Activated T-cell treated with anti-CD3 and anti-CD28 coated beads, Interleukin-2, amount 50 U/mL, for 24 hours (primary cell): Measurements from ENCODE around the gene GRID1.

Experiments used
- DNase-seq: peaks from one replicate; pipeline ENCODE4 v3.0.0-alpha.2; 2020
- H3K27ac Mint-ChIP-seq: 2 replicates; pipeline ENCODE4 v1.8.0; 2020; ENCODE audit warnings: mild to moderate bottlenecking, mixed read lengths
- H3K27me3 Mint-ChIP-seq: 2 replicates; pipeline ENCODE4 v1.8.0; 2020; ENCODE audit warnings: mixed read lengths
- H3K36me3 Mint-ChIP-seq: 2 replicates; pipeline ENCODE4 v1.8.0; 2020; ENCODE audit warnings: low read depth, mixed read lengths
- H3K4me1 Mint-ChIP-seq: 2 replicates; pipeline ENCODE4 v1.8.0; 2020; ENCODE audit warnings: low read depth, mixed read lengths
- H3K4me3 Mint-ChIP-seq: 2 replicates; pipeline ENCODE4 v1.8.0; 2020; ENCODE audit warnings: mild to moderate bottlenecking, moderate library complexity, mixed read lengths
- H3K9me3 Mint-ChIP-seq: 2 replicates; pipeline ENCODE4 v1.8.0; 2020; ENCODE audit warnings: mixed read lengths

Gene GRID1

GRCh38 chr10:85580585-85580984, 786.0 kb downstream of the GRID1 start:
- no peak for DNase-seq
- Mint-ChIP-seq H3K9me3 (no peaks in the 10 kb centered on the region), H3K4me1 (no peaks in the 10 kb centered on the region), H3K27ac (no peak overlapping the region), H3K27me3 (peaks cover 3% of the 10 kb centered on the region), H3K36me3 (no peaks in the 10 kb centered on the region), H3K4me3 (no peak overlapping the region)

- H3K27ac Mint-ChIP-seq, result no peak overlapping the region
- H3K9me3 Mint-ChIP-seq, result no peaks in the 10 kb centered on the region
- H3K4me1 Mint-ChIP-seq, result no peaks in the 10 kb centered on the region
- H3K27me3 Mint-ChIP-seq, result peaks cover 3% of the 10 kb centered on the region
- no peak for DNase-seq
- H3K4me3 Mint-ChIP-seq, result no peak overlapping the region
- no peaks in the 10 kb centered on the region for H3K36me3 Mint-ChIP-seq
Measured at GRCh38 chr10:85578860-85579259, 787.7 kb downstream of the GRID1 start.

DNA sequence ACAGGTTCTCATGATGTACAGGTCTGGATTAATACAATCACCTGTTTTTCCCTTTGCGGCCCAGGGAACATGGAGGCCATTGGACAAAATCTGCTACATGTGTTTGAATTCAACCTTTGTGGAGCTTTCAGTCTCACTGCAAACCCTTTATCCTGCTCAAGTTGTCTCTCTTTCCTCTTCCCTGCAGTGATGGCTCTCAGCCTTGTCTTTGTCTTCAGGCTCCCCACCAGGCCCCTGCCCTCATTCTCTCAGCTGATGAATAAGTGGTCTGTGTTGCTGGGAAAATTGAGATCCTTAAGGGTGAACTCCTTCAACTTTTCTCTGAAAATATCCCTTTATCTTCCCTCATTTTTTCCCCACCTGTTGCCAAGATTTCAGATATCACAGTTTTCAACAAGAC, 791.2 kb downstream of the GRID1 start:
- no peaks in the 10 kb centered on the region for H3K4me1 Mint-ChIP-seq
- no peaks in the 10 kb centered on the region for H3K9me3 Mint-ChIP-seq
- no peak overlapping the region for H3K4me3 Mint-ChIP-seq

DNA sequence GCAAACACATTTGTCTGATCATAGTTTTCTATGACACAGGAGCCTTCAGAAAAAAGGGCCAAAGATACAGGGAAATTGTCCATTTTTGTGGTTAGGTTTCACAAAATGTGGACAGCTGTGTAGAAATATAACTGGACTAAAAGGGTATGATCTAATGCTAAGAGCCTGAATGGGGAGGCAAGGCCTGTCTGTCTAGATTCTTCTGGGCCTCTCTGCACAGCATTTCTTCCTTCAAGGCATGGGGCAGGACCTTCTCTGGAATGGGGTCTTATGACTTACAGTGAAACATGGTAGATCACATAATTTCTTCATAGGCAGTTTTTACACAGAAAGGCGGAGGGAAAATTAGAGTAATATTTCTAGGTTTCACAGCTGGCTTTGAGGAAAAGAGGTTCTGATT, 795.7 kb downstream of the GRID1 start:
- no peaks in the 10 kb centered on the region for H3K27me3 Mint-ChIP-seq

More for the DNA sequence above, 791.2 kb downstream of the GRID1 start:
- Mint-ChIP-seq H3K36me3 (no peaks in the 10 kb centered on the region), H3K27me3 (peaks cover 3% of the 10 kb centered on the region), H3K27ac (no peak overlapping the region)
- no peak for DNase-seq

DNA sequence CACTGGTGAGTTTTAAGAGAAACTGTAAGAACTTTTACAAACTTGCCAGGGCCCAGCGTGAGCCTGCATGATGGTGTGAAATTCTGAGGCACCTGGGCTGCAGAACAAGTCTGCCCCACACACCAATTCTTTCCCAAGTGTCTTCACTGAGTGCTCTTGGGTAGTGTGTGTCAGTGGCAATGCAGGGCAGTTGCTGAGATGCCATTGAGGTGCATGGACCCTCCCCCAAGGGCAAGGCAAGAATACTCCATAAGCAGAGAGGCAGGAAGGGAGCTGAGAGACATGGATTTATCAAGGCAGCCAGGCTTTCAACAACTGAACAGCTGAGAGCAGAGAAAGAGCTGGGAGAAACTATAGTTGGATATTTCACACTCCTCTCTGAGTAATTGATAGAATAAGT, 801.2 kb downstream of the GRID1 start:
- Mint-ChIP-seq H3K4me3 (no peak overlapping the region), H3K4me1 (no peaks in the 10 kb centered on the region), H3K9me3 (no peaks in the 10 kb centered on the region), H3K36me3 (no peaks in the 10 kb centered on the region), H3K27me3 (peaks cover 2% of the 10 kb centered on the region), H3K27ac (no peak overlapping the region)
- no peak for DNase-seq

More for the DNA sequence above, 795.7 kb downstream of the GRID1 start:
- H3K4me1 Mint-ChIP-seq, result no peaks in the 10 kb centered on the region
- no peak overlapping the region for H3K27ac Mint-ChIP-seq
- no peaks in the 10 kb centered on the region for H3K36me3 Mint-ChIP-seq
- no peak overlapping the region for H3K4me3 Mint-ChIP-seq
- DNase-seq, result no peak
- no peaks in the 10 kb centered on the region for H3K9me3 Mint-ChIP-seq

DNA sequence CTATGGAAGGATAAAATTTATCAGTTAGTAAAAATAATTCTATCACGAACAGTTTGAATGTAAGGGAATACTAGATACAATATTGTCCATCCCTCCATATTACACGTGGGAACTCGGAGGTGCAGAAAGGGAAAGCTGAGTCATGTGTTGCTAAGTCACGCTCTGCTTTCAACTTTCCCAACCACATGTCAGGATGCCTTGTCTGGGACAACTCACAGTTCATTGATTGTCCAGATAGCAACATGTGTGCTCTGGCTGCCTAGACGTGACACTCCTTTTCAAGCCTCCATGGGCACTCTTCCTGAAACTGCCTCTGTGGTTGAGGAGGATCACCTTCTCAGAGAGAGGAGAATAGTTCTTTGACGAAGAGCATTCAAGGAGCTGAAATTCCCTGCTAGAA, 808.1 kb downstream of the GRID1 start:
- peaks cover 2% of the 10 kb centered on the region for H3K27me3 Mint-ChIP-seq
- no peak overlapping the region for H3K27ac Mint-ChIP-seq
- H3K4me3 Mint-ChIP-seq, result no peak overlapping the region
- no peak for DNase-seq
- no peaks in the 10 kb centered on the region for H3K36me3 Mint-ChIP-seq
- H3K9me3 Mint-ChIP-seq, result no peaks in the 10 kb centered on the region
- no peaks in the 10 kb centered on the region for H3K4me1 Mint-ChIP-seq

- Mint-ChIP-seq H3K27me3 (peaks cover 2% of the 10 kb centered on the region), H3K4me1 (no peaks in the 10 kb centered on the region), H3K9me3 (no peaks in the 10 kb centered on the region), H3K36me3 (no peaks in the 10 kb centered on the region), H3K27ac (no peak overlapping the region), H3K4me3 (no peak overlapping the region)
- no peak for DNase-seq
Measured at GRCh38 chr10:85557706-85558105, 808.9 kb downstream of the GRID1 start.

DNA sequence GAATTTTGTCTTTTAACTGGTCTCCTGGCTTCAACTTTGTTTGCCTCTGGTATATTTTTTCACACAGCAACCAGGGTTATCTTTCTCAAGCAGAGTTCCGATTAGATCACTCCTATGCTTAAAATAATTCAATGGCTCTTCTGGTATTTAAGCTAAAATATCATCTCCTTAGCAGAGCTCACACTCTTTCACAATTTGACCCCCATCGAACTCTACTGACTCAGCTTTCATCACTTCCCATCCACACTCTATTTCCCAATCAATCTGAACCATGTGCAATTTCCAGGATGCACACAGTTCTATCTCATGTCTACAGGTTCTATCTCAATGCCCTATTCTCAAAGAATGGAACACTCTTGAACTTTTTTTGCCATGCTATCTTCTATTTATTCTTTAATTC, 809.5 kb downstream of the GRID1 start:
- Mint-ChIP-seq H3K4me1 (no peaks in the 10 kb centered on the region), H3K9me3 (no peaks in the 10 kb centered on the region), H3K36me3 (no peaks in the 10 kb centered on the region), H3K4me3 (no peak overlapping the region), H3K27ac (no peak overlapping the region), H3K27me3 (peaks cover 2% of the 10 kb centered on the region)
- DNase-seq, result no peak
